Prostate gland (tissue), 2 donors: ENCODE results near the gene BIRC7.

Source experiments
- CTCF ChIP-seq, 4 experiments: fragments of 200-600 bp in 2 of 4; fragments of 450-650 bp in 2 of 4; sonication (generic) in 2 of 4; IDR thresholded peaks; 1 replicate in 3 of 4; 2 replicates in 1 of 4; pipeline ENCODE4 v1.5.1; 2016 to 2019; ENCODE audit warnings: antibody characterized with exemption in 4 of 4, mild to moderate bottlenecking in 2 of 4, moderate library complexity in 2 of 4
- POLR2A ChIP-seq: fragments of 450-650 bp; IDR thresholded peaks from one replicate; pipeline ENCODE4 v1.6.1; 2016; ENCODE audit warnings: antibody characterized with exemption, mild to moderate bottlenecking
- POLR2AphosphoS5 ChIP-seq: sonication (generic); formaldehyde crosslinking; IDR thresholded peaks from one replicate; pipeline ENCODE4 v1.6.1; 2017; ENCODE audit warnings: antibody characterized with exemption

- no peak for TF ChIP-seq CTCF (IDR thresholded peaks at IDR 0.05)
- TF ChIP-seq POLR2AphosphoS5: no peak
- no peak for TF ChIP-seq POLR2A
These were observed 37.1 kb upstream of the BIRC7 start for GRCh38 chr20:63198606-63199005.
